ENCODE data around the gene SLFNL1.

Gene SLFNL1

DNA sequence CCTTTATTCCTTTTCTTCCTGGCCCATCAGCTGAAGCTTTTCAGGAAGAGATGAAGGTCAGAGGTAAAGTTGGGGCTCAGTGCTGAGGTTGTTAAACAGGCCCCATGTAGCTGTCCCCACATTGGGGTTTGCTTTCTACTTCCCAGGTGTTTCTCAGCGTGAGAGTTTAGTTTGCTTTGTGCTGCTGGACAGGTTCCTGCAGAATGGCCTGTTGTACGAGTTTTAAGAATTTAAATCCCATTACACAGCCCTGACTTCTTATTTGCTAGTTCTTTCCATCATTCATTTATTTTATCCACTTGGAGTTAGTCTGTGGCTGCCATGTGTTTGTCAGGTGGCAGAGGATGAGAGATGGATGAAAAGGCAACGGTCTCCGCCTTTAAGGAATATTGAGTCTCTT, 22.9 kb downstream of the SLFNL1 start:
- no peak for DNase-seq
- intact Hi-C loops (cut with DNase I) = no loop called here

DNA sequence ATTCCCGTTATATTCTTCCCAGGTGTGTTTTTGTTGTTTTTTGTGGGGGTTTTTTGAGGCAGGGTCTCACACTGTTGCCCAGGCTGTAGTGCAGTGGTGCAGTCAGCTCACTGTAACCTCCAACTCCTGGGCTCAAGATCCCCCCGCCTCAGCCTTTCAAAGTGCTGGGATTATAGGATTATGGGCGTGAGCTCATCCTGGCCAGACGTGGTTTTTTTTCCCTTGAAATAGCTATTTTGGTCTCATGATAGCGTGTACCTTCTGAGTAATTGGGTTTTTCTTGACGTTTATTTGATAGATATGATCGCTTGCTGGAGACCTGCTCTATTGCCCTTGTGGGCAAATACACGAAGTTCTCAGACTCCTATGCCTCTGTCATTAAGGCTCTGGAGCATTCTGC, 24.4 kb downstream of the SLFNL1 start:
- DNase-seq = no peak
- intact Hi-C loops (cut with DNase I) = no loop called here

- intact Hi-C loops (cut with DNase I) = no loop called here
- DNase-seq = no peak
Measured at GRCh38 chr1:40989066-40989465, 32.5 kb downstream of the SLFNL1 start.

- intact Hi-C loops (cut with DNase I) = no loop called here
- DNase-seq = no peak
Measured at GRCh38 chr1:40988280-40988679, 33.2 kb downstream of the SLFNL1 start.

DNA sequence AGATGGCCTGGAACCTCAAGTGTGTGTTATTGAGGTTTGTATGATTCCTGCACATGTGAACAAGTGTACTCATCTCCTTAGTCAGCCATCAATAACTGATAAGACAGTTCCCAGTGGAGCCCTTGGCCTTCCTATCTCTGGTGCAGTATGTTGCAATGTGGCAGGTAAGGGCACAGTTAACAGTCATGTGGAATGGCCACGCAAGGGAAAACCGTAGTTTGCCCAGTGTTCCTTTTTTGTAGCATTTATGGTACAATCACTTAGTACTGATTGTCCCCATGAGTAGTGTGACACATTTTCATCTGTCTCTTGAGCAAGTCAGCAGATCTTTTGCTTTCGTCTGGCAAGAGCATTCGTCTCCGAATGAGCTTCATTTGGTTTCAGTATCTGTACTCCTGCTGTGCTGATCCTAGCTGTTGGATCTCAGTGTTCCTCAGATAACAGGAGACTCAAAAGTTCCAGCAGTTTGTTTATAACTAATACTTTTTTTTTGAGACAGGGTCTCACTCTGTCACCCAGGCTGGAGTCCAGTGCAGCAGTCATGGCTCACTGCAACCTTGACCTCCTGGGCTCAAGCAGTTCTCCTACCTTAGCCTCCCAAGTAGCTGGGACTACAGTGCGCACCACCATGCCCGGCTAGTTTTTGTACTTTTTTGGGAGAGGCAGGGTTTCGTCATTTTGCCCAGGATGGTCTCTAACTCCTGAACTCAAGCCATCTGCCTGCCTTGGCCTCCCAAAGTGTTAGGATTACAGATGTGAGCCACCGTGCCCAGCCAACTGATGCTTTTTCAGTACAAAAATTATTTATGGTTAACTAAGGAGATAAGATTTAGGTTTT, 33.9 kb downstream of the SLFNL1 start:
- DNase-seq = no peak
- intact Hi-C loops (cut with DNase I) = no loop called here

DNA sequence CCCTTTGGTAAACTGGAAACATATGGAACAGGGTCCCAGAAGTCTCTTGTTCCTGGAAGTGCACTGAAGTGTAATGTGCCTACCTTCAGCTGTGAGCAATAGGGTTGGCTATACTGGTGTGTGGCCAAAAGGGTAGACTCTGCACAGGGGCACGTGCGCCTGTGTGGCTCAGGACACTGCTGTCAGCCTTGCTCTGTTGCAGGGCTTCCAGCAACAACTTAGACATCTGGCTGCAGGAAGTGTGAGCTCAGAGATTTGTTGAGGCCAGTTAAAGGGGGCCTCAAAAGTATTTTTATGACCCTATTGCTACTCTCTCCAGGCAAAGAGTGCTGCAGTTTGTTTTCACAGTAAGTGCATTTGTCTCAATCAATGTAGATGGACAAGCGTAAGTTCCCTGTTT, 34.6 kb downstream of the SLFNL1 start:
- no peak for DNase-seq
- intact Hi-C loops (cut with DNase I) = no loop called here

GRCh38 chr1:40986328-40986783, 35.2 kb downstream of the SLFNL1 start:
- peak in 20 of 42 donors; percentile 5 to 72 (median 38) for DNase-seq
- intact Hi-C loops (cut with DNase I) = no loop called here

DNA sequence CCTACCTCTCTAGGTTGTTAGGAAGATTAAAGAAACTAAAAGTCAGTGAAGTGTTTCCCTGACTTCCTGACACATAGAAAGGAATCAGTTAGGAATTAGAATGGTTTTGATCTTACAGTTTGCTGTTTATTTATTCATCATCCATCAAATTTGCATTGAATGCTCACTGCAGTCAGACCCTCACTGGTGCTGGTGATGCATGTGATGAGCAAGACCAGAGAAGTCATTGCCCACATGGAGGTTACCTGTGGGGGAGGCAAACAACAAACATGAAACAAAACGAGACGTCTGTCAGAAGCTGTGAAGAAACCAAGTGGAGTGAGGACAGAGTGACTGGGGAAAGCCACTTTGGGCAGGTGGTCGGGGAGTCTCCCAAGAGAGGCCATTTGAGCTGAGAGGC, 35.6 kb downstream of the SLFNL1 start:
- no peak for DNase-seq
- intact Hi-C loops (cut with DNase I) = no loop called here

GRCh38 chr1:40985161-40985560, 36.4 kb downstream of the SLFNL1 start:
- DNase-seq = no peak
- intact Hi-C loops (cut with DNase I) = no loop called here

- DNase-seq = no peak
- intact Hi-C loops (cut with DNase I) = no loop called here
Measured at GRCh38 chr1:40984531-40984930, 37.0 kb downstream of the SLFNL1 start.

GRCh38 chr1:40984066-40984465, 37.5 kb downstream of the SLFNL1 start:
- intact Hi-C loops (cut with DNase I) = no loop called here
- DNase-seq = no peak

- DNase-seq = no peak
- intact Hi-C loops (cut with DNase I) = no loop called here
Measured at GRCh38 chr1:40983286-40983685, 38.2 kb downstream of the SLFNL1 start.

DNA sequence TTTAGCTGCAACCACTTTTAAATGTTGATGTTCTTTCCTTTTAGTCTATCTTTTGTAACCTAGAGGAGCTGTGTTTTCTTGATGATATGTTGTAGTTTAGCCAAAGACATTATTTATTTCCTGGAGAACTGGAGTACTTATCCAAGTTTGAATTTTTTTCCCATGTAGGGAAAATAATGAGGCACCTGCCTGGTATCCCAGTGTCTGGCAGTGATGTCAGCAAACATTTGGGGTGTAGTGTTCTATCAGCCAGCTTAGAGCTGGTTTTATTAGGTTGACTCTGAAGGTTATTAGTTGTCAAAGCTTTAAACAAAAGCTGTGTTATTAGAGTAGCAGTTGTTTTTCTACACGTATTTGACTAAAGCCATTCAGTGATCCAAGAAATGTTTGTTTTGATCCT, 38.8 kb downstream of the SLFNL1 start:
- no peak for DNase-seq
- intact Hi-C loops (cut with DNase I) = no loop called here

- no peak for DNase-seq
- intact Hi-C loops (cut with DNase I) = no loop called here
Measured at GRCh38 chr1:40981691-40982448, 39.7 kb downstream of the SLFNL1 start.

DNA sequence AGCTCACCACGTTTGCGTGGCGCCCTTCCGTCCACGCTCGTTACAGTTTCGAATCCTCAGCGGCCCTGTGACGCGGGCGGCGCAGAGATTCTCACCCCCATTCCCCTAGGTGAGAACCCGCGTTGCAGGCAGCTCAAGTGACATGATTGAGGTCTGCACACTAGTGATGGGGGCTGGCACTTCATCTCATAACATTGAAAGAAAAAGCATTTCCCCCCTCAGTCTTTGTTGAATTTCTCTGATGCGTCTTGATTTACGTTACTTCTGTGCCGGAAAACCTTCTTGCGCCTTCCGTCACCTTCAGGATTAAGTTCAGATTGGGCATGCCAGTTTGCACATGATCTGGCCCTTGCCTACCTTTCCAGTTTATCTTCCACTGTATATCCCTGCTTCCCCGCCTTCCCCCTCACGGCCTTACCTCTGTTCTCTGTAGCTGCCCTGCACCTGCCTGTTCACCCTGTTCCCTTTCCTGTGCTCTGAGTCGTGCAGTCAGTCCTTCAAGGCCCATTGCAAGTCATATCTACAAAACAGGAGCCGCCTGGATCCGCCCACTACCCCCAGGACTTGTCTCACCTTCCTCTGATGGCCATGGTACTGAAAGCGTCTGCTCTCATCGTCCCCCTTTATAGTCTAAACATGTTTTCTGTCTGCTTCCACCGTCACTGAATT, 40.9 kb downstream of the SLFNL1 start:
- peak in 27 of 42 donors; percentile 11 to 62 (median 30) for DNase-seq
- intact Hi-C loops (cut with DNase I) = no loop called here

DNA sequence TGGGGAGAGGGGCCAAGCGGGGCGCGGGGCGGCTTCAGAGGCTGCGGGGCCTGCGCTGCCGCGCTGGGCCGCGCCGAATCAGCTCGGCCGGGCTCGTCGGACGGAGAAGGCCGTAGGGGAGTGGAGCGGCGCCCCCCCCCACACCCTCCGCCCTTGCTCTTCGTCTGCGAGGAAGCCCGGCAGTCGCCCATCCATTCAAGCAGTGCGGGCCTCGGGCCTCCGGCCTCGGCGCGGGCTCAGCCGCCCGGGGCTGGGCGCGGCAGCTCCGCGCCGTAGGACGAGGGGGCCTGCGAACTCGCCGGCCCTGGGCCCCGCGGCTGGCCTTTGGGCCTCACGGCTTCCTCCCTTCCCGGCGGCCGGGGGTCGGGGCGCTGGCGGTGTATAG, 41.5 kb downstream of the SLFNL1 start:
- intact Hi-C loops (cut with DNase I) = no loop called here
- peak in 1 of 42 donors; percentile 24 for DNase-seq

DNA sequence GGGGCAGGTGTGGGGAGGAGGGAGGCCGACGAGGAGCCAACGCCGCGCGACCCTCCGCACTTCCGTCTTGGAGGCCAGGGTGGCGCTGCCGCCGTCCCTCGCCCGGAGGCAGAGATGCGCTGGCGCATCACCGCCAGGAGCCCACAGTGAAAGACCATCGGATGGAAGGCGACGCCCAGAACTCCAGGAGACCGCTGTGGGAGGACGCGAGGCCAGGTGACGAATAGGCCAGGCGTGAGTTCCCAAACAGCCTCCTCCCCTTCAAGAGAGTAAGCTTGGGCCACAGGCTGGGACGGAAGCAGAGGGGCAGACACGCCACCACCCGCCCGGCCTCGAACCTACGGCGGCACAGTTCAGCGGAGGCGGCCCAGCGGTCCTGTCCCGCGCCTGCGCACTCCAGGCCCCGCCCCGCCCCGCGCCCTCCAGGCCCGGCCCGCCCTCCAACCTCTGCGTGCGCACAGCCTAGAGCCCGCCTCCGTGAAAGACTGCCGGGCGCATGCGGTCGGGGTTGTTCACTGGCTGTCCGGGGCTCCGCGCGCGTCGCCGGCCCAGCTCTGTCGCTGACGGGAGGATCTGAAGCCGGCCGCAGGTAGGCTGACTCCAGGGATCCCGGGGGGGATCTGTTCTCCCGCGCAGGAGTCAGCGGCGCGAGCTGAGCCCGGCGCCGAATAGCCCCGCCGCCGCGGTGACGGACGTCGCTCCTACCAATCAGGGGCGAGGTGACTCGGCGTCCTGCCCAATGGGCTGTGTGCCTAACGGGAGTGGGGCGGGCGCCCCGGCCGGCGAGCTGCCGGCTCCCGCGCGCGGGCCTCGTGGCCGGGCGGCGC, 42.1 kb downstream of the SLFNL1 start, which contains the start of gene CTPS1:
Gene CTPS1, plus strand, starts transcription at position 456 of the 827 bp plus-strand sequence. CDS start 3,595 bp downstream, outside the sequence.
- DNase-seq = peak; percentile 90 to 99 (median 96)
- intact Hi-C loops (cut with DNase I) = no loop called here

DNA sequence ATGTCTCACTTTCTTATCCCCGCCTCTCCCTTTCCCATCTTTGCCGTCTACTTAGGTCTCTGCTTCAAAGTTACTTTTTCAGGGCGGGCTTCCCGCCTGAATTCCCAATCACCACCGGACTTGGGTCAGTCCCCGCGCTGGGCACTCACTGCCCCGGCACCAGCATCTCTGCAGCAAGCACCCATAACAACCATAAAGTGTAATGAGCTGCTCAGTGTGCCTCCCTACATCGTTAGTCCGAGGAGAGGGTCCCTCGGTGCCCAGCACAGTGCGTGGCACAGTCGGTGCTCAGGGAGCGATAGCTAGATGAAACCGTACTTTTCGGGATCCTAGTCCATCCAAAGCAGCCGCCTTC, 42.7 kb downstream of the SLFNL1 start:
- DNase-seq = peak in 3 of 42 donors; percentile 20 to 40 (median 34)
- intact Hi-C loops (cut with DNase I) = no loop called here

- DNase-seq = no peak
- intact Hi-C loops (cut with DNase I) = no loop called here
Measured at GRCh38 chr1:40977716-40978115, 43.8 kb downstream of the SLFNL1 start.

All from head of caudate nucleus (tissue), 42 donors.